HG02642 (cell line): ENCODE data around the gene ZNF280B.
"Not testable (repeated sequence)": the region's sequence is repeated elsewhere in the genome, so short reads cannot be mapped to it uniquely, and the experiment has no call there.

ENCODE experiments used
- ATAC-seq: cut with Tn5 transposase; IDR thresholded peaks from one replicate; pipeline ENCODE4 v1.9.1; 2021; ENCODE audit warnings: mild to moderate bottlenecking; ENCODE audit not compliant: unreplicated experiment, poor library complexity

The ZNF280B gene

DNA sequence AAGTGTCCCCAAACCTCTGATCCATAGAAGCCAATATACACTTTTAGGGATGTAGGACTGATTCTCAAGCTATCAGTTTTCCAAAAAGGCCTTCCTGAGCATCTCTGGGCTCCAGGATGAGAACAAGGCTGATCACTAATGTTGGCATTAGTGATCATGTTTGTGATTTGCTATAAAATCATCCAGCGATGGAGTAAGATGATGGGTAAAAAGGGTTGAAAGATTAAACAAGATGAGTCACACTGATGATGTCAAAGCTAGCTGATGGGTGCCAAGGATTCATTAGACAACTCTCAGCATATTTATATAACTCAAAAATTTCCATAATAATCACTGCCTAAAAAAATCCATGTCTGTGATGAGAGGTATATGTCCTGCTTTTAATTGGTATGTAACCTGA is 42.8 kb downstream of the ZNF280B start:
- ATAC-seq: no peak

DNA sequence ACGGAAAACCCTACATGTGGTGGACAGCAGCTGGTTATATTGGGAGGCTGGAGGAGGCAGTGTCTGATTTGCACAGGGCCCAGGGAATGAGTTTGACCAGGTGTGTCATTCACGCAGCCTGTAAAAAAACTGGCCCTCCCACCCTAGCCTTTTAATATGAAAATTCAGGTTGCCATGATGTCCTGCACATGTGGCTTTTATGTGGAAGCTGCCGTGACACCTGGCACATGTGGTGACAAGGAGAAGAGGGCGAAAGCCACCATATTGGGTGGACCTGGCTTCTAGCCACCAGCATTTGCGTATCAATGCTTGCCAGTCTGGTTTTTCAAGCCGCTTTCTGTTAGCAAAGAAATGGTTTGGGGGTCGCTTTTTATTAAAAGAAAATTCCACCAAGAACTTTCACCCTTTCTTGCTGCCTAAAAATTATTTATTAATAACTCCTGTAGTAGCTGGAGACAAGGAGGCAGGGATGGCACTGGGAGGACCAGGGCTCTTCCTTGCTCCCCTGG is 43.4 kb downstream of the ZNF280B start:
- ATAC-seq: no peak

DNA sequence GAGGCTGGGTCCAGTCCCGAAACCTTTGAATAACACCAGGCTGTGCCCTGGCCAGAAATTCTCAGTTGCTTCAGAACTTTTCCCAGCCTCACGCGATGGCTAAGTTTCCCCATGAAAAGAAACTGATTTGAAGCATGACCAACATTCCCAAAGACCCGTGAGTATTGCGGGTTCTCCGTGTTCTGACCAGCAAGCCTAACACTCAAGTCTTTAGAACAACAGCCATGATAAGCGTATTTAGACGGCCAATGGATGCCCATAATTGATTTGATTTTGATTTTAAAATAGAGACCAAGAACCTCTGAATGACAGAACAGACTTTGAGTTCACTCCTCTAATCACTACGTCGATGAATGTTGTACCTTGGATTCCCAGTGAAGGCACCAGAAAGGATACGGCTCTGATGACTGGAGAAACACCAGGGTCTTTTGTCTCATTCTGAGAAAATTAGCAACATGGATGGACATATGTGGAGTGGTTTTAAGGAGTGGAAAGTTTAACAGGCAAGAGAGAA is 43.9 kb downstream of the ZNF280B start:
- ATAC-seq: no peak

DNA sequence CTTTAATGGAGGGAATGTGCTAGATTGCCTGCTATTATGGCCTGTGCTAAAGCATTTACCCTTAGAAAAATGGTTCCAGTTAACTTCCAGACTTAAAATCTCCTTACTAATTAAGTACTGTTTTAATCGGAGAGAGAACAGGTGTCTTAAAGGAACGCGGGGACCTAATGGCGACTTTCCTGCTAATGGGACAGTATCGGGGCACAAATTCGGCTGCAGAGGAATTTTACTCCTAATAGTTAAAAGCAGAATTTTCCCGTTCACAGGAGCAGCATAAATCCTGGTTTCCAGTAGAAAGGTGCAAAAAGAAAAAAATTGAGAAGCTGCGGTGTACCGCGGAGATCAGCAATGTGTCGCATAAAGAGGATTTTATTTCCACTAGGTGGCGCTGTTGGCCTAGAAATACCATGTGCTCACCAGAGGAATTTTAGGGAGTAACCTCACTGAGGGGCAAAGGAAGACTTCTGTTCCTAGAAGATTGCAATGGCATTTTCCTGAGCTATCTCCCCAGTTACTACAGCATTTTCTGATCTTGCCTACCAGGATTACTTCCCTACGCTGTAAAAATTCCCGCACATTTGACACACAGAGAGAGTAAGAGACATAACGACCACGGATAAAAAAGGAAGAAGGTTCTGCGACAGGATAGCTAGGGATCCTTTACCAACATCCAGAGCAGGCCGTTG is 44.5 kb downstream of the ZNF280B start:
- no peak for ATAC-seq

DNA sequence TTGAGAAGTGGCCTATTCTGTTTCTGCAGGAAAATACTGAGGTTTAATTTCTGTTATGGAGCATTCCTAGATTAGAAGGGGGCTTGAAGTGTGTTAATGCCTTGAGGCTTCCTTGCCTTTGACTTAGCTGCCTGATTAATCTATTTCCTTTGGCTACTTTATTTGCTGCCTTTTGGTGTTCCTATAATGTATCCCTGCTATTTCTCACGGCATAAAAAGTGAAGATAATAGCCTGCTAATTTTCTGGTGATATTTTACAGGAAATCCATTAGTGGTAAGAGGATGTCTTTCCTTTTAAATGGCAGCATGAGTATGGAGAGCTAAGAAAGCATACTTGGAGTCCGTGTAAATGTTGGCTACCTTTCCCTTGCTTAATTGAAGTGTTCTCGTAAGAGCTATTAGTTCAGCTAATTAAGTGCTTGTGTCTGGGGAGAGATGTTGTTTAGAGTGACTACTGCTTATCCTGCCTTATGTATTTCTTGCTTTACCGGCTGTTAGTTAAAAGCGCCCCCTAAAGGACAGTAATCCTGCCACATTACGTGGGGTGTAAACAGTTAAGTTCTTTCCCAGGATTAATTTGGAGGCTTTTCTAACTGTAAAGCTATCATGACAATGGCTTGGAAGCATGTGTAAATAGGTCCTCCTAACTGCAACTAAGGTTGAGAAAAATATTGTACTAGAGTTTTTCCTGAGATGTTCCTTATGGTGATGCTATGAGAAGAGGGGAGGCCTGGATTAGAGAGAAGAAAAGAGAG is 45.6 kb downstream of the ZNF280B start:
- ATAC-seq: no peak

DNA sequence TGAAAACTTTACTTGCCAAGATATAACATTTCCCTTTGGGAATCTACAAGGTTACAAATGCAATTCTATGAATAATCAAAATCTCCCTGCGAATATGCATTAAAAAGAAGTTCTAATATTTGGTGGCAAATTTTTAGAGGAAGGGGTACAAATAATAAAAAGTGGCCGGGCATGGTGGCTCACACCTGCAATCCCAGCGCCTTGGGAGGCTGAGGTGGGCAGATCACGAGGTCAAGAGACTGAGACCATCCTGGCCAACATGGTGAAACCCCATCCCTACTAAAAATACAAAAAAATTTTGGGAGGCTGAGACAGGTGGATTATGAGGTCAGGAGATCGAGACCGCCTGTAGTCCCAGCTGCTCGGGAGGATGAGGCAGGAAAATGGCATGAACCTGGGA is 47.0 kb downstream of the ZNF280B start:
- ATAC-seq: no peak

DNA sequence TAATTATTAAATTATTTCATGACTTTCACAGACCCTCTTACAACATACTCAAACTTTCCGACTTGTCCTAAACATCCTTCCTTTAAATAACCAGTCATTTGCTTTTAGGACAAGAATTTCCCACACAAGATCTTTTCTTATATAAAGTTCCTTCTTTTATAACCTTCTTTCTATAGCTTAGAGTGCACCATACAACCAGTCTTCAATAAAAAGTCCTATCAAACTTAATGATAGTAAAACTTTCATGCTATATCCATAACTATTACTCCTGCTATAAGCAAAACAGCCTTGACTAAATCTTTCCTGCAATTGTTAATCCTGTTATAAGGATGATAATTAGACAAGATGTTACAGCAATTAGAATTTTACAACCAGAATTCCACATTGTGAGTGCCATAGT is 47.4 kb downstream of the ZNF280B start:
- no peak for ATAC-seq

DNA sequence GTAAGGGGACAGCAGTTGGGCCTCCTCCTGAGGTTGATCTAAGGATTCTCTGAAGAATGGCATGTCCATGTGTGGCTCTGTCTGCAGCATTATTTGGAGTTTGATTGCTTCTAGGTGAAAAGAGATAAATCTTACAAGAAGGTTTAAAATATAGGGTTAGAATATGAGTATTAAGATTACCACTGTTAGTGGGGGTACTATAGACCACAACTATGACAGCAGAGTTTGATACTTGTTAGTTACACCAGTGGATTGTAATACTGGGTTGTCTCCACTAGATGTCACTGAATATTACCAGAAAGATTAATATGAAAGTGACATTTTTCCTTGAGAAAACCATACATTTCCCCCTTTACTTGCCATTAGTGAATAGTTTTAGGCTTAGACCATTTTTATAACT is 47.9 kb downstream of the ZNF280B start:
- no peak for ATAC-seq

DNA sequence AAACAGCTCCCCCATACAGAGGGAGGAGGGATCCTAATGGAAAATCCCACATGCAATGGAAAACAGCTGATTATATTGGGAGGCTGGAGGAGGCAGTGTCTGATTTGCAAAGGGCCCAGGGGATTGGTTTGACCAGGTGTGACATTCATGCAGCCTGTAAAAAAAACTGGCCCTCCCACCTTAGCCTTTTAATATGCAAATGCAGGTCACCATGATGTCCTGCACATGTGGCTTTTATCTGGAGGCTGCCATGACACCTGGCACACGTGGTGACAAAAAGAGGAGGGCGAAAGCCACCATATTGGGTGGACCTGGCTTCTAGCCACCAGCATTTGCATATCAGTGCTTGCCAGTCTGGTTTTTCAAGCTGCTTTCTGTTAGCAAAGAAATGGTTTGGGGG is 48.5 kb downstream of the ZNF280B start:
- no peak for ATAC-seq

DNA sequence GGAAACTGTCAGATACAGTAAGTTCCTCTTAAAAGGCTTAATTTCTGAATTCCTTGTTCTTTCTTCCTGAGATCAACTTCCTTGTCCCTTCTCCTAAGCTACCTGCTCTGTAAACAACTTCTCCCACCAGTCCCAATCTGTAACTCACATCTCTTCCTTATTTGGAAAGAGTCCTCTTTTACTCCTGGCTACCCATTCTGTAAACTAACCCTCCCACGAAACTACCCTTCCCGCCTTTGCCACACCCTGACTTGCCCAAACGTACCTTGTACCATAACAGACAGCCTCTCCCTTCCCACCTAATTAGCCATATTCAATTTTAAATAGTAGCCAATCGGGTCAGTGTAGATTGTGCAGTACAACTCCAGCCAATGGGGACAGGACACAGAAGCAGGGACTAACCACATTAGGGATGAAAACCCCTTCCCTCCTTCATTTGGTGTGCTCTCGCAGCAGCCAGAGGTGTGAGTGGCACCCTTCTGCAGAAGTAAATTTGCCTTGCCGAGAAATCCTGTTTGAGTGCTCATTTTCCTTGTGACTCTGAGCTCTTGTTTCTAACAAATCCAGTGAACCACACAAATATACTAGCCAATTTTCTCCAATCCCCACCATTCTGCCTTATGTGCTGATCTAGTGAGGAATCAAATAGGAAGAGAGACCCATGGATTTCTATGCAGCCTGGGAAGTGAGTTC is 49.5 kb downstream of the ZNF280B start:
- no peak for ATAC-seq

DNA sequence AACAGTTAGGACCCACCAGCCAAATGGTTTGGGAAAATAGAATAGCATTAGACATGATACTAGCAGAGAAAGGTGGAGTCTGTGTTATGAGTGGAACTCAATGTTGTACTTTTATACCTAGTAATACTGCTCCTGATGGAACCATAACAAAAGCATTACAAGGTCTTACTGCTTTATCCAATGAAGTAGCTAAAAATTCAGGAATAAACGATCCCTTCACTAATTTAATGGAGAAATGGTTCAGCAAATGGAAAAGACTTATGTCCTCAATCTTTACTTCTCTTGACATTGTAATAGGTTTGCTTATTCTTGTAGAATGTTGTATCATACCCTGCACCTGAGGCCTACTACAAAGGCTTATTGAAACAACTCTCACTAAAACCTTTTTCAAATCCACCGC is 50.2 kb downstream of the ZNF280B start:
- ATAC-seq: no peak

DNA sequence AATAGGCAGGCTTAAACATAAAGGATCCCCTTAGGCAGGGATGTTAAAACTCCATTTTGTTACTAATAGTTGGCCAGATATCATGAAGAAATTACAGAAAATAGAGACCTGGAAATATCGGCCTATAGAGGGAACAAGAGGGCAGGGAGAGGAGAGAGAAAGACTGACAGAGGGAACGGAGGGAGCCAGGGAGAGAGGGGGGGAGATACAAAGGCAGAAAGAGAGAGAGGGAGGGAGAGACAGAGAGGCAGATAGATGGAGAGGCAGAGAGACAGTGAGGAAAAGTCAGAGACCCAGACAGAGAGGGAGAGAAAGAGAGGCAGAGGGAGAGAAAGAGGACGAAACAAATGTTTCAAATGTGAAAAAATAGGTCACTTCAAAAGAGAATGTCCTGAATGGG is 53.5 kb downstream of the ZNF280B start:
- no peak for ATAC-seq

DNA sequence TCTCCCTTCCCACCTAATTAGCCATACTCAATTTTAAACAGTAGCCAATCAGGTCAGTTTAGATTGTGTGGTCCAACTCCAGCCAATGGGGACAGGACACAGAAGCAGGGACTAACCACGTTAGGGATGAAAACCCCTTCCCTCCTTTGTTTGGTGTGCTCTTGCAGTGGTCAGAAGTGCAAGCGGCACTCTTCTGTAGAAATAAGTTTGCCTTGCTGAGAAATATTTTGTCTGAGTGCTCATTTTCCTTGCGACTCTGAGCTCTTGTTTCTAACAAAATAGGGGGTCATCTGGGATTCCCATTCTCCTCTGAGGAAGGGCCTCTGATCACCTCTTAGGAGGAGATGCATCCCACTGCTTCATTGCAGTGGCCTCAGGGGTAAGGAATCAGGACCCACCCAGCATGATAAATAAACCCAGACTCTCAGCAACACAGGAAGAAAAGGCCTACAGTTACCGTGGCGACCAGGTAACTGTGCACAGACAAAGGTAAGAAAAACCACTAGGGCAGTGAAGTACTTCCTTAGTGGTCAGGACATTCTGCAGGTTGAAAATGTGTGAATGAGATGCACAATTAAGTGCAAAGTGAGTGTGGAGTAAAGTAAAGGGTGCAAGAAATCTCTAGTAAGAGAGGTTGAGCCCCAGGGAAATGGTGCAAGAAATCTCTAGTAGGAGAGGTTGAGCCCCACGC is 55.4 kb downstream of the ZNF280B start:
- ATAC-seq: no peak

DNA sequence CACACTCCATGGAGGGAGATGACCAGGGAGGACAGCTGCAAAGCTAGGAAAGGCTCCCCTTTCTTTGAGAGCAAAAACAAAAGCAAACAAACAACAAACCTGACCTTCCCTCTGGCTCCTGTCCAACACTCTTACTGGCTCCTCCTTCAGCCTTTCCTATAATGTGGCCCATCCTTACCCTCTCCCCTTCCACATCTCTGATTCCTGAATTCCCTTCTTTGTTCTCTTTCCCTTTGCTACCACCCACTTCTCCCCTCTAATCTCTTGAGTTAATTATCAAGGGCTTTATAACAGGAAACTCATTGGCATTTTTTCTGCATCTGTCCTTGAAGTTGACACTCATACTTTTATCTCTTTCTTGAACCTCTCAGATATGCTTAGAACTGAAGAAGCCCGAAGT is 56.3 kb downstream of the ZNF280B start:
- ATAC-seq: no peak

DNA sequence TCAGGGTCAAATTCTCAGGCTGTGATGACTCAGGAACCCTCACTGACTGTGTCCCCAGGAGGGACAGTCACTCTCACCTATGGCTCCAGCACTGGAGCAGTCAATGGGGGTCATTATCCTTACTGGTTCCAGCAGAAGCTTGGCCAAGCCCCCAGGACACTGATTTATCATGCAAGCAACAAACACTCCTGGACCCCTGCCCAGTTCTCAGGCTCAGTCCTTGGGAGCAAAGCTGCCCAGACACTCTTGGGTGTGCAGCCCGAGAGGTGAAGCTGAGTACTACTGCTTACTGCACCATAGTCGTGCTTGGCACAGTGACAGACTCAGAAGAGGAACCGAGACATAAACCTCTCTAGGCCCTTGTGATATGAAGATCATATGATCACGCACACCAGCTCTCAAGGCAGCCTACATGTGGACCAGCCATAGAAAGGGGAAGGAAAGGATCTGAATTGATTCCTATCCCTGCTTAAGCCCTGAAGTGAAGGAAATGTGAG is 58.2 kb downstream of the ZNF280B start:
- peak; percentile 92 for ATAC-seq

DNA sequence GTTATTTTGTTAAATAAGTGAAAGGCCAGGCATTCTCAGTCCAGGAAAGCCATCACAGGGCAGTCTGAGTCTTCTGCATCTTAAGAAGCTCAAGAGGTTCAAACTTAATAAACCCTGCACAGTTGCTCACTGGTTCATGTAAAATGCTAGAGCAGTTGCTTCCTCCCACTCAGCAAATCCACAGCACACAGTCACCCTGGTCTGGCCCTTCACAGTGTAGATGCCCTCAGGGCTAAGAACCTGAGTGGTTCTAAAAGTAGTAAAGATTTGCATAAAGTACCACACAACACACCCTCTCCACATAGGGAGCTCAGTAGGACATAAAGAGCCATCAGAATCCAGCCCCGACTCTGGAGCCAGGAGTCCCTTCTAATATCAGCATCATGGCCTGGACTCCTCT is 58.7 kb downstream of the ZNF280B start:
- peak; percentile 26 for ATAC-seq

DNA sequence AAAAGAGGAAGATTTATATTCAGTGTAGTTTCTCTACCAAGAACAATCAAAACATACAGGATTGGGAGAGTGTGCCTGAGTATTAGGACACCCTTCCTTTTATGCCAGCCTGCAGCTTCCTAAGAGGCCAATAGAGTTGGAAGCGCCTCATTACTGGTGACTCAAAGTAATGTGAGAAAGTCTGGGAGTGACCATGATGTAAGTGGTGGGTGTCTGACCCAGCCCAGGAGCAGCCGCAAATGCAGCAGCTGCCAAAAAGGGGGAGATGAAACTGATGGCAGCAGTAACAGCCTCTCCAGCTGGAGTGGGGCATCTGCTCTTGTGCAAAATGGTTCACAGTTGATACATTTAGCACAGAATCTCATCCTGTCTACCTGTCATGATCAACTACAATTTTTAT is 62.0 kb downstream of the ZNF280B start:
- no peak for ATAC-seq

DNA sequence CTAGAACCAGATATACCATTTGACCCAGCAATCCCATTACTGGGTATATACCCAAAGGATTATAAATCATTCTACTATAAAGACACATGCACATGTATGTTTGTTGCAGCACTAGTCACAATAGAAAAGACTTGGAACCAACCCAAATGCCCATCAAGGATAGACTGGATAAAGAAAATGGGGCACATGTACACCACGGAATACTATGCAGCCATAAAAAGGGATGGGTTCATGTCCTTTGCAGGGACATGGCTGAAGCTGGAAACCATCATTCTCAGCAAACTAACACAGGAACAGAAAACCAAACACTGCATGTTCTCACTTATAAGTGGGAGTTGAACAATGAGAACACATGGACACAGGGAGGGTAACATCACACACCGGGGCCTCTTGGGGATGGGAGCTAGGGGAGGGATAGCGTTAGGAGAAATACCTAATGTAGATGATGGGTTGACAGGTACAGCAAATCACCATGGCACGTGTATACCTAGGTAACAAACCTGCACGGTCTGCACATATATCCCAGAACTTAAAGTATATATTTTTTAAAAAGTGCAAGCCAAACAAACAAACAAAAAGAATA is 64.4 kb downstream of the ZNF280B start:
- ATAC-seq: not testable (repeated sequence)

DNA sequence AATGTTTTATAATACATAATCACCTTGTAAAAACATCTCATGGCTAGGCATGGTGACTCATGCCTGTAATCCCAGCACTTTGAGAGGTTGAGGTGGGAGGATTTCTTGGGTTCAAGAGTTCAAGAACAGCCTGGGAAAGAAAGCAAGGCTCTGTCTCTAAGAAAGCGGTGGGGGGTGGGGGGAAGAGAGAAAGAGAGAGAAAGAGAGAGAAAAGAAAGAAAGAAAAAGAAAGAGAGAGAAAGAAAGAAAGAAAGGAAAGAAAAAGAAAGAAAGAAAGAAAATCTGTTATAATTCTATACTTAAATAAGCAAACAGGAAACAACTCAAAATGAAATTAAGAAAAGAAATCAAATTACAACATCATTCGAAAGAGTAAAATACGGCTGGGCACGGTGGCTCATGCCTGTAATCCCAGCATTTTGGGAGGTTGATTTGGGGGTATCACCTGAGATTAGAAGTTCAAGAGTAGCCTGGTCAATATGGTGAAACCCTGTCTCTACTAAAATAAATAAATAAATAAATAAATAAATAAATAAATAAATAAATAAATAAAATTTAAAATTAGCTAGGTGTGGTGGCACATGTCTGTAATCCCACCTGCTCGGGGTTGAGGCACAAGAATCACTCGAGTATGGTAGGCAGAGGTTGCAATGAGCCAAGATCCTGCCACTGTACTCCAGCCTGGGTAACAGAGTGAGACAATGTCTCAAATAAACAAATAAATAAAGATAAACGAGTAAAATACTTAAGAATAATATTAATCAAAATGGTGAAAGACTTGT is 65.4 kb downstream of the ZNF280B start:
- no peak for ATAC-seq
